Astrocyte of the spinal cord (primary cell): ENCODE results near the gene SLC7A7.

ENCODE experiments used
- DNase-seq: peaks from one replicate; pipeline ENCODE4 v3.0.0; 2011; ENCODE audit warnings: low read depth, low spot score
- H3K4me3 ChIP-seq: 2 replicates; pipeline ENCODE4 v1.5.1; 2011; ENCODE audit warnings: low read depth, mild to moderate bottlenecking, low read length, moderate library complexity
- in situ Hi-C: cut with HindIII; loops from 2 replicates; pipeline ENCODE4 v1.10.0; 2017; ENCODE audit warnings: low sequenced_read_pairs
- TF ChIP-seq, protein P1 (sequence below): IDR thresholded peaks from 2 replicates; pipeline ENCODE4 v1.5.1; 2012; ENCODE audit warnings: low read depth, mild to moderate bottlenecking, low read length, inconsistent platforms

The SLC7A7 gene

DNA sequence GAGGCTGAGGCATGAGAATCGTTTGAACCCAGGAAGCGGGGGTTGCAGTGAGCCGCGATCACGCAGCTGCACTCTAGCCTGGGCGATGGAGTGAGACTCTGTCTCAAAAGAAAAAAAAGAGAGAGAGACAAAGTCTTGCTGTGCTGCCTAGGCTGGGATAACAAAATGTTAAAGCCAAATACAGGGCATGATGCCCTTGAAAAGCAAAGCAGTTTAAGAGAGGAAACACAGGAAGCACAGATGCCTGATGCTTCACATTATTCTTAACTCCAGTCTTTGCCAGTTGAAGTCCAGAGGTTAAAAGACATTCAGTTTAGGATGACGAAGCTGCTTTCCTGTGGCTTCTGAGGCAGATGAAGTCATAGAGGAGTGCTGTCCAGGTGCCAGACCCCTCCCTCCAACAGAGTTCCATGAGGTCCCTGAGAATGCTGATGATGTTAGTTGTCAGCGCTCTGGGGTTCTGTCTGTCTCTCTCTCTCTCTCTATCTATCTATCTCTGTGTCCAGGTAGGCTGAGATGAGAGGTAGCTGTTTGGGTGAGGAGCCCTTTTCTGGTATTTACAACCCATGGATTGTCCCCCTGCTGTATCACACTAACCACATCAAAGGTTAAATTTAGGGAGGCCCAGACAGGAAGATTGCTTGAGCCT lies 9.6 kb upstream of the SLC7A7 start:
- in situ Hi-C loops, result no loop called here
- H3K4me3 ChIP-seq, result no peak overlapping the region
- TF ChIP-seq, protein P1, sequence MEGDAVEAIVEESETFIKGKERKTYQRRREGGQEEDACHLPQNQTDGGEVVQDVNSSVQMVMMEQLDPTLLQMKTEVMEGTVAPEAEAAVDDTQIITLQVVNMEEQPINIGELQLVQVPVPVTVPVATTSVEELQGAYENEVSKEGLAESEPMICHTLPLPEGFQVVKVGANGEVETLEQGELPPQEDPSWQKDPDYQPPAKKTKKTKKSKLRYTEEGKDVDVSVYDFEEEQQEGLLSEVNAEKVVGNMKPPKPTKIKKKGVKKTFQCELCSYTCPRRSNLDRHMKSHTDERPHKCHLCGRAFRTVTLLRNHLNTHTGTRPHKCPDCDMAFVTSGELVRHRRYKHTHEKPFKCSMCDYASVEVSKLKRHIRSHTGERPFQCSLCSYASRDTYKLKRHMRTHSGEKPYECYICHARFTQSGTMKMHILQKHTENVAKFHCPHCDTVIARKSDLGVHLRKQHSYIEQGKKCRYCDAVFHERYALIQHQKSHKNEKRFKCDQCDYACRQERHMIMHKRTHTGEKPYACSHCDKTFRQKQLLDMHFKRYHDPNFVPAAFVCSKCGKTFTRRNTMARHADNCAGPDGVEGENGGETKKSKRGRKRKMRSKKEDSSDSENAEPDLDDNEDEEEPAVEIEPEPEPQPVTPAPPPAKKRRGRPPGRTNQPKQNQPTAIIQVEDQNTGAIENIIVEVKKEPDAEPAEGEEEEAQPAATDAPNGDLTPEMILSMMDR, result no peak
- peak; percentile 98 for DNase-seq

DNA sequence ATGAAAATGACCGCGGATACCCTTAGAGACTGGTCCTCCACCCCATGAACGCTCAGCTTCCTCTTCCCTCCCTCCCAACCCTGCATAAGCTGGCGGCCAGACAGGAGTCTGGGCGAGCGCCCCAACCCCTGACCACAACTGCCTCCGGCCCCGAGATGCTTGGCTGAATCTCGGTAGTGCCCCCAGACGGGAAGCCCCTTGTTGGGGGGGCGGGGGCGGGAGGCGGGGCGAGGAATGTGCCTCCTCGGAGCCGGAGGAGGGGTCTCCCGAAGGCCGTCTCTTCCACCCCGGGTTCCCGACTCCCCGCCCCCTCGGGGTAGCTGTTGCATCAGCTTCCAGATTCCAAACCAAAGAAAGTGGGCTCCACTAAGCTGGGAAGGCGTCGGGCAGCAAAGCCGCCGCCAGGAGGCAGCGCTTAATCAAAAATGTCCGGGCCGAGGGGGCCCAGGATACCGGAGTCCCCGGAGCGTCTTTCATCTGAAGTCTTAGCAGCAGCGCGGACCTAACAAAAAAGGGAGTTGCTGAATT lies 7.4 kb upstream of the SLC7A7 start:
- H3K4me3 ChIP-seq, result peak overlapping the region; percentile 23
- TF ChIP-seq, protein P1, result peak; percentile 92
- in situ Hi-C loops, result no loop called here
- DNase-seq, result peak; percentile 97

DNA sequence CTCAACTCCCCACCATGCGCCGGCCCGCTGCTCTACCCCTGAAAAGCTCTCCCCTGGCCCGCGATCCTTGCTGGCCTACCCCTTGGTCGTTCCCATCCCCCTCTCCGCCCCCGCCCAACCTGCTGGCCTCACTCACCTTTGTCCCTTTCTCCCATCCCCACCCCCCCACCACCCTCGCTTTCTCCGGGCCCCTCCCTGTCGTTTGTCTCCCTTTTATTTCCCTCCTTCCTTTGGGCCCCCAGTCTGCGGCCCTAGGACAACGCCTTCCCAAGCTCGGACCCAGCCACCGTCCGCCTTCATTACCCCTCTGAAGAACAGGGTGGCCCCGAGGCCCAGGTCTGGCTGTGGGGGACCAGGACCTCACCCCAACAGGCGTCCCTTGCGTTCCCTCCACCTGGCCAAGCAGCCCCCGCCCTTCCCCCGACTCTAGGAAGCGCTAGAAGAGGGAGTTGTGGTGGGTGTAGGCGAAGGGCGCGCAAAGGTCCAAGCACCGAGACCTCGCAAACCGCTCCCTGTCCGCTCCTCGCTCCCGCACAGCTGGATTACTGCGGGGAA lies 6.9 kb upstream of the SLC7A7 start:
- peak overlapping the region; percentile 1 for H3K4me3 ChIP-seq
- no peak for DNase-seq
- TF ChIP-seq, protein P1, result no peak
- in situ Hi-C loops, result no loop called here

DNA sequence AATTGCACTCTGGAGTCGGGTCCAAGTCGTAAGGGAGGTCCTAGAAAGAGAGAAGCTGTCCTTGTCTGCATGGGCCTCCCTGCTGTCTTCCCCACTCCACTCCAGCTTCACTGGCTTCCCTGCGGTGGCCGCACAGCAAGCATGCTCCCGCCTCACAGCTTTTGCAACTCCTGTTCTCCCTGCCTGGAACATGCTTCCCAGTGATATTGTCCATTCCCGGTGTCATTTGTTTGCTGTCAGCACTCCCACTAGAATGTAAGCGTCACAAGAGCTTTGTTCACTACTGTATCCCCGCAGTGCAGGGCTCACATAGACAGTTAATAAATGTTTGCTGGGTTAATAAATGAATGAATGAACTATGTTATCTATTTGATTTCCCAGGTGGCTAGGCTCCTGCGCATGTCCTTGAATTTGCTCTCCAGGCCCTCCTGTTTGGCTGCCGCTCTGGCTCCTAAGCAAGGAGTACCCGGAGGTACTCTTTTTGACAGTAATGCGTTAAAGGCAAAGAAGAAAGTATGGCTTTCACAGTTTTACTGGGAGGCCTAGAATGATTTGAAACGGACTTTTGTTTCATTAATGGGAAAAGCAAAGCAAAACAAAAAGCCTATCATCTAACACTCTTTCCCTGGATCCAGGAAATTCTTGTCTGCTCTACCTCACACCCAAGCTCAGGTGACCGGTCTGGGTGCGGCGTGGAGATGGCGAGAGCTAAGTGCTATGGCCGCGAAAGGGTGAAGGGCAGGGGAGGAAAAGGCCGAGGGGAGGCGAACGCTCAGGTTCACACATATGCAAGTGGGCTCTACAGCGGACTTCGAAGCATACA lies 6.2 kb upstream of the SLC7A7 start:
- TF ChIP-seq, protein P1, result no peak
- in situ Hi-C loops, result no loop called here

DNA sequence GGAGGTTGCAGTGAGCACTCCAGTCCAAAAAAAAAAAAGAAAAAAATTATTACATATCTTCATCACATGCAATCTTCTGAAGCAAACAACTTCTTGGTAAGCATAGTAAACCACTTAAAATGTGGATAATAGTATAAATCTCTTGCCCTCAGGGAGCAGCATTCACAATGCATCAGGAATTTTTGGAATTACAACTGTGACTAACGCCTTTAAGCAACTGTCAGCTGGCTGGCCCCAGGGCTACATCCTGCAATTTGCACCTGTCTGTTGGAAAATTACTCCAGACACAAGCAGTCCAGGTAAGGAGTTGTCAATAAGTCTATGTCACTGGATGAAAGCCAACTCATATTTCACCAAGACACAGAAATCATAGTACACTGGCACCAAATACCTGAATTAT lies 5.5 kb upstream of the SLC7A7 start:
- no peak overlapping the region for H3K4me3 ChIP-seq
- in situ Hi-C loops, result no loop called here
- DNase-seq, result no peak
- TF ChIP-seq, protein P1, result no peak

More for the DNA sequence above, 6.2 kb upstream of the SLC7A7 start:
- no peak overlapping the region for H3K4me3 ChIP-seq
- peak; percentile 42 for DNase-seq

DNA sequence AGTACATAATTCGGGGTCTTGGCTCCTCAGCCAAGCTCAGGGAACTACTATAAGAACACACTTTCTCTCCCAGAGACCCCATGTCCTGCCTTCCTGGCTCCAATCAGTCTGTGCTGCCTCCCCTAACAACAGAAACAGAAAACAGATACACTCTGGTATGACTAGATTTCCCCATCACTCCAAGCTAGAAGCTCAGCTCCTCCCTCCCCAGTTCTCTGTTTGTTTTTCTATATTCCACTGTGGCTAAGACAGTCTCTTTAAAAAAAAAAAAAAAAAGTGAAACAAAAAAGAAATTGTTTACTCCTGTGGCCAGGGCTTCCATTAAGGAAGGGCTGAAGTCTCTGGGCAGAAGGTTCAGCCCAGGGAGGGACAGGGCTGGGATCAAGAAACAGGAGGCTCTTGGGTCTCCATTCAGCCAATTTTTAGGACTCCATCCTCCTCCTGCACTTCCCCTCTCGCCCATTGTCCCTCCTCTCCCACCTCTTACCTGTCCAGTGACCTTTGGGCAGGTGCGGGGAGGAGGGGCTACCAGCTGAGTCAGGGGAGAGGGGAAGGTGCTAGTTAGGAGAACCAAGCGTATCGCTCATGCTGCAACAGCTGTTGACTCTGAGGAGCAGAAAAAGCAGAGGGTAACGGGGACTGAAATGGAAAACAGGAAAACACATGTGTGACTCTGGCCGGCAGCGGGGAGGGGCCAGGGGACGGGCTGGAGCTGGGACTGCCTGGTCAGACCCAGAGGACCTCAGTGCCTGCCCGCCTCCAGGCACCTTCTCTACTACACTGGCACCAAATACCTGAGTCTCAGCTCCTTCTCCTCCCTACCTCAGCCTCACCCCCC lies 4.1 kb upstream of the SLC7A7 start:
- H3K4me3 ChIP-seq, result no peak overlapping the region
- TF ChIP-seq, protein P1, result no peak
- DNase-seq, result peak; percentile 80
- in situ Hi-C loops, result no loop called here
